ENCODE measurements around the gene EGFL7.

DNA sequence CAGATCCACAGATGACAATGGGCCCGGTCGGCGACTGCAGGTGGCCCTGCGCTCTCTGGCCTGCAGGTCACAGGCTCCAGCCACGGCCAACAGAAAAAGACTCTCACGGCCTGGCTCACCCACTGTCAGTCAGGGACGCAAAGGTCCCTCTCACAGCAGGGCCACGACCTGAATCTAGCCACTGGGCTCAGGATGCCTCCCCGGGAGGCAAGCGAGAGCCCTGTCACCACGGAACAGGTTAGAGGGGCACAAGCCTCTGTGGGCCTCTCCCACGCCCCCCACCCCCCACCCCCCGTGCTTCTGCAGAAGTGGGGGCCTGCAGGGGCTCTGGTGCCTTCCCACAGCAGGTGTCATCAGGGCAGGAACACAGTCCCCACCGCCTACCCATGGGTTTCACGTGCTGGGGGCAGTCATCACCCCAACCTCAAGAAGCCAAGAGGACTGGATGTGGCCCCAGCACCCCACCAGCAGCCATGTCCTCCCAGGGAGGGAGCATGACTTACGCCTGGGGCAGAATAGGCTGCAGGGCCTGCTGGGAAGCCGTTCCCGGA lies 17.3 kb upstream of the EGFL7 start:
- TF ChIP-seq ZNF10 (CRISPR knock-in tag; IDR thresholded peaks at IDR 0.05; ENCODE audit: borderline replicate concordance, low read depth): no peak
- TF ChIP-seq, protein P1, sequence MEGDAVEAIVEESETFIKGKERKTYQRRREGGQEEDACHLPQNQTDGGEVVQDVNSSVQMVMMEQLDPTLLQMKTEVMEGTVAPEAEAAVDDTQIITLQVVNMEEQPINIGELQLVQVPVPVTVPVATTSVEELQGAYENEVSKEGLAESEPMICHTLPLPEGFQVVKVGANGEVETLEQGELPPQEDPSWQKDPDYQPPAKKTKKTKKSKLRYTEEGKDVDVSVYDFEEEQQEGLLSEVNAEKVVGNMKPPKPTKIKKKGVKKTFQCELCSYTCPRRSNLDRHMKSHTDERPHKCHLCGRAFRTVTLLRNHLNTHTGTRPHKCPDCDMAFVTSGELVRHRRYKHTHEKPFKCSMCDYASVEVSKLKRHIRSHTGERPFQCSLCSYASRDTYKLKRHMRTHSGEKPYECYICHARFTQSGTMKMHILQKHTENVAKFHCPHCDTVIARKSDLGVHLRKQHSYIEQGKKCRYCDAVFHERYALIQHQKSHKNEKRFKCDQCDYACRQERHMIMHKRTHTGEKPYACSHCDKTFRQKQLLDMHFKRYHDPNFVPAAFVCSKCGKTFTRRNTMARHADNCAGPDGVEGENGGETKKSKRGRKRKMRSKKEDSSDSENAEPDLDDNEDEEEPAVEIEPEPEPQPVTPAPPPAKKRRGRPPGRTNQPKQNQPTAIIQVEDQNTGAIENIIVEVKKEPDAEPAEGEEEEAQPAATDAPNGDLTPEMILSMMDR (CRISPR knock-in tag; IDR thresholded peaks at IDR 0.05): no peak
- no peak for TF ChIP-seq ZNF431 (CRISPR knock-in tag; IDR thresholded peaks at IDR 0.05; ENCODE audit: borderline replicate concordance, low read depth)
- no peak for TF ChIP-seq ZNF776 (CRISPR knock-in tag; IDR thresholded peaks at IDR 0.05)
- no peak; the same call in 1 of the 2 replicates for TF ChIP-seq TAF1 (CRISPR knock-in tag; IDR thresholded peaks at IDR 0.05)
- TF ChIP-seq JUND (CRISPR knock-in tag; IDR thresholded peaks at IDR 0.05): no peak
- no peak for TF ChIP-seq NFRKB (IDR thresholded peaks at IDR 0.05)
- no peak for TF ChIP-seq HOXA7 (CRISPR knock-in tag; IDR thresholded peaks at IDR 0.05)
- TF ChIP-seq ATM (IDR thresholded peaks at IDR 0.05; ENCODE audit: borderline replicate concordance): no peak
- TF ChIP-seq CREB1 (IDR thresholded peaks at IDR 0.05): no peak
- no peak for TF ChIP-seq CREB1 (CRISPR knock-in tag; IDR thresholded peaks at IDR 0.05)
- no peak for TF ChIP-seq REST (IDR thresholded peaks at IDR 0.05; ENCODE audit: borderline replicate concordance in 1 of 2, low read depth in 1 of 2, low read length in 2 of 2)

Data from HepG2 (cell line).